HepG2 (cell line): ENCODE data around the gene ANXA3. TPM values are rescaled to one million over a fixed set of nuclear protein-coding genes. Genes with fewer than 3 reads are reported as not detected.

Source experiments
- BHLHE40 ChIP-seq: IDR thresholded peaks from 2 replicates; pipeline ENCODE4 v1.6.1; 2011; ENCODE audit warnings: low read length, improper control_type of control experiment
- CREM ChIP-seq, 2 experiments: sonication (generic) in 1 of 2; formaldehyde crosslinking in 1 of 2; IDR thresholded peaks; 2 replicates each; pipeline versions ENCODE4 v1.4.0 to v1.6.1; 2016 to 2020; ENCODE audit warnings: antibody characterized with exemption in 1 of 2, mild to moderate bottlenecking in 1 of 2, missing genetic modification reagents in 1 of 2
- FOXA1 ChIP-seq, 2 experiments: fragments of 450-650 bp in 1 of 2; sonication (generic) in 1 of 2; formaldehyde crosslinking in 1 of 2; IDR thresholded peaks; 2 replicates each; pipeline versions ENCODE4 v1.4.0 to v1.6.1; 2016 to 2020; ENCODE audit warnings: missing genetic modification reagents in 1 of 2
- HDAC2 ChIP-seq: sonication (generic); formaldehyde crosslinking; IDR thresholded peaks from 2 replicates; pipeline ENCODE4 v1.4.0; 2020; ENCODE audit warnings: missing genetic modification reagents
- HMG20B ChIP-seq: conservative IDR thresholded peaks from 2 replicates; pipeline ENCODE4 v1.6.1; 2016; ENCODE audit warnings: missing genetic modification reagents, missing compliant biosample characterization
- KAT7 ChIP-seq: IDR thresholded peaks from 2 replicates; pipeline ENCODE4 v1.6.1; 2018; ENCODE audit warnings: borderline replicate concordance, missing compliant biosample characterization
- MED1 ChIP-seq: sonication (generic); formaldehyde crosslinking; IDR thresholded peaks from 2 replicates; pipeline ENCODE4 v1.4.0; 2020; ENCODE audit warnings: missing genetic modification reagents
- MEF2D ChIP-seq: sonication (generic); formaldehyde crosslinking; IDR thresholded peaks from 2 replicates; pipeline ENCODE4 v1.5.1; 2020; ENCODE audit warnings: mild to moderate bottlenecking, missing genetic modification reagents
- MTA3 ChIP-seq: sonication (generic); formaldehyde crosslinking; IDR thresholded peaks from 2 replicates; pipeline ENCODE4 v1.4.0; 2020; ENCODE audit warnings: missing genetic modification reagents
- NCOR1 ChIP-seq: fragments of 200-600 bp; sonication (generic); IDR thresholded peaks from 2 replicates; pipeline ENCODE4 v1.7.0; 2017; ENCODE audit warnings: antibody characterized with exemption, low read length, borderline replicate concordance
- SALL1 ChIP-seq: sonication (generic); formaldehyde crosslinking; IDR thresholded peaks from 2 replicates; pipeline ENCODE4 v1.8.0; 2022; ENCODE audit warnings: mild to moderate bottlenecking, missing genetic modification reagents
- SAP130 ChIP-seq: IDR thresholded peaks from 2 replicates; pipeline ENCODE4 v1.6.1; 2016; ENCODE audit warnings: low read depth
- U2AF2 ChIP-seq: fragments of 200-400 bp; formaldehyde crosslinking; IDR thresholded peaks from 2 replicates; pipeline ENCODE4 v1.6.1; 2017; ENCODE audit warnings: low read depth, mild to moderate bottlenecking, low read length
- ZFP82 ChIP-seq: sonication (generic); formaldehyde crosslinking; IDR thresholded peaks from 2 replicates; pipeline ENCODE4 v1.5.1; 2020; ENCODE audit warnings: mild to moderate bottlenecking, missing genetic modification reagents, borderline replicate concordance
- ZKSCAN8 ChIP-seq: IDR thresholded peaks from 2 replicates; pipeline ENCODE4 v1.6.1; 2016; ENCODE audit warnings: borderline replicate concordance, missing genetic modification reagents, missing compliant biosample characterization
- ZNF33B ChIP-seq: sonication (generic); formaldehyde crosslinking; IDR thresholded peaks from 2 replicates; pipeline ENCODE4 v1.5.1; 2020; ENCODE audit warnings: mild to moderate bottlenecking, missing genetic modification reagents
- ZNF431 ChIP-seq: sonication (generic); formaldehyde crosslinking; IDR thresholded peaks from 2 replicates; pipeline ENCODE4 v1.9.0; 2022; ENCODE audit warnings: missing genetic modification reagents, low read depth, mild to moderate bottlenecking, borderline replicate concordance
- ZNF432 ChIP-seq: sonication (generic); formaldehyde crosslinking; IDR thresholded peaks from 2 replicates; pipeline ENCODE4 v1.5.0; 2020; ENCODE audit warnings: missing genetic modification reagents, mild to moderate bottlenecking, borderline replicate concordance
- ZNF547 ChIP-seq: sonication (generic); formaldehyde crosslinking; IDR thresholded peaks from 2 replicates; pipeline ENCODE4 v1.5.1; 2020; ENCODE audit warnings: mild to moderate bottlenecking, missing genetic modification reagents
- ZNF597 ChIP-seq: sonication (generic); formaldehyde crosslinking; IDR thresholded peaks from 2 replicates; pipeline ENCODE4 v1.5.0; 2020; ENCODE audit warnings: missing genetic modification reagents
- ZNF619 ChIP-seq: sonication (generic); formaldehyde crosslinking; IDR thresholded peaks from 2 replicates; pipeline ENCODE4 v1.4.0; 2020; ENCODE audit warnings: mild to moderate bottlenecking, missing genetic modification reagents
- polyA plus RNA-seq, 8 experiments: library from polyadenylated mRNA; depleted of rRNA in 3 of 8; stranded (reverse) in 7 of 8; unstranded in 1 of 8; fragments of >200 nt; fragmentation: Illumina TruSeq in 4 of 8; extraction: Trizol in 4 of 8; gene quantifications; 2 replicates each; pipeline versions ENCODE4 v1.2.1 to v1.2.3, GENCODE V29; 2011 to 2016; ENCODE audit warnings: low read depth in 4 of 8, missing spikeins in 1 of 8, mixed read lengths in 1 of 8; ENCODE audit not compliant: insufficient read depth in 1 of 8
- total RNA-seq, 5 experiments: library from RNA; depleted of rRNA; stranded (reverse); fragments of >200 nt; fragmentation: Illumina TruSeq; extraction: Trizol; gene quantifications; 2 replicates each; pipeline ENCODE4 v1.2.3, GENCODE V29; 2016; ENCODE audit warnings: low read depth in 1 of 5
- TF ChIP-seq, protein P1 (sequence below): sonication (generic); formaldehyde crosslinking; IDR thresholded peaks from 2 replicates; pipeline ENCODE4 v1.5.1; 2020; ENCODE audit warnings: mild to moderate bottlenecking, missing genetic modification reagents, moderate library complexity
- TF ChIP-seq, protein P2 (sequence below): IDR thresholded peaks from 2 replicates; pipeline ENCODE4 v1.6.1; 2016; ENCODE audit warnings: mild to moderate bottlenecking
- TF ChIP-seq, protein P3 (sequence below): sonication (generic); formaldehyde crosslinking; IDR thresholded peaks from 2 replicates; pipeline ENCODE4 v1.9.0; 2021; ENCODE audit warnings: missing genetic modification reagents, borderline replicate concordance

The ANXA3 gene
- total and polyA plus RNA-seq, 2 of the 13 experiments (the other 11 are each of a cell fraction or from before 2014, with no cell fraction given), result 6.5 to 6.9 TPM

GRCh38 chr4:78513411-78513975 is 38.1 kb upstream of the ANXA3 start (continued):
- TF ChIP-seq ZNF597 (CRISPR knock-in tag) (no peak), ZNF619 (CRISPR knock-in tag) (no peak), FOXA1 (IDR thresholded peaks at IDR 0.05) (no peak), FOXA1 (CRISPR knock-in tag; IDR thresholded peaks at IDR 0.05) (peak; percentile 44; the same call in 1 of the 2 replicates), ZKSCAN8 (CRISPR knock-in tag) (peak; percentile 61; the same call in 1 of the 2 replicates), U2AF2 (no peak), ZNF432 (CRISPR knock-in tag) (no peak), ZNF547 (no peak), HDAC2 (peak; percentile 58), SALL1 (peak; percentile 65), CREM (IDR thresholded peaks at IDR 0.05) (no peak), CREM (CRISPR knock-in tag; IDR thresholded peaks at IDR 0.05) (no peak), KAT7 (no peak), ZNF431 (CRISPR knock-in tag) (0 out of 2 replicates have a peak, but pooled peaks have one; percentile 59), HMG20B (no peak), ZFP82 (CRISPR knock-in tag) (no peak), ZNF33B (CRISPR knock-in tag) (no peak), MED1 (peak; percentile 61), MEF2D (CRISPR knock-in tag) (peak; percentile 51; the same call in 1 of the 2 replicates), BHLHE40 (no peak), NCOR1 (0 out of 2 replicates have a peak, but pooled peaks have one; percentile 6), MTA3 (CRISPR knock-in tag) (no peak), SAP130 (peak; percentile 65)
- TF ChIP-seq, protein P1, sequence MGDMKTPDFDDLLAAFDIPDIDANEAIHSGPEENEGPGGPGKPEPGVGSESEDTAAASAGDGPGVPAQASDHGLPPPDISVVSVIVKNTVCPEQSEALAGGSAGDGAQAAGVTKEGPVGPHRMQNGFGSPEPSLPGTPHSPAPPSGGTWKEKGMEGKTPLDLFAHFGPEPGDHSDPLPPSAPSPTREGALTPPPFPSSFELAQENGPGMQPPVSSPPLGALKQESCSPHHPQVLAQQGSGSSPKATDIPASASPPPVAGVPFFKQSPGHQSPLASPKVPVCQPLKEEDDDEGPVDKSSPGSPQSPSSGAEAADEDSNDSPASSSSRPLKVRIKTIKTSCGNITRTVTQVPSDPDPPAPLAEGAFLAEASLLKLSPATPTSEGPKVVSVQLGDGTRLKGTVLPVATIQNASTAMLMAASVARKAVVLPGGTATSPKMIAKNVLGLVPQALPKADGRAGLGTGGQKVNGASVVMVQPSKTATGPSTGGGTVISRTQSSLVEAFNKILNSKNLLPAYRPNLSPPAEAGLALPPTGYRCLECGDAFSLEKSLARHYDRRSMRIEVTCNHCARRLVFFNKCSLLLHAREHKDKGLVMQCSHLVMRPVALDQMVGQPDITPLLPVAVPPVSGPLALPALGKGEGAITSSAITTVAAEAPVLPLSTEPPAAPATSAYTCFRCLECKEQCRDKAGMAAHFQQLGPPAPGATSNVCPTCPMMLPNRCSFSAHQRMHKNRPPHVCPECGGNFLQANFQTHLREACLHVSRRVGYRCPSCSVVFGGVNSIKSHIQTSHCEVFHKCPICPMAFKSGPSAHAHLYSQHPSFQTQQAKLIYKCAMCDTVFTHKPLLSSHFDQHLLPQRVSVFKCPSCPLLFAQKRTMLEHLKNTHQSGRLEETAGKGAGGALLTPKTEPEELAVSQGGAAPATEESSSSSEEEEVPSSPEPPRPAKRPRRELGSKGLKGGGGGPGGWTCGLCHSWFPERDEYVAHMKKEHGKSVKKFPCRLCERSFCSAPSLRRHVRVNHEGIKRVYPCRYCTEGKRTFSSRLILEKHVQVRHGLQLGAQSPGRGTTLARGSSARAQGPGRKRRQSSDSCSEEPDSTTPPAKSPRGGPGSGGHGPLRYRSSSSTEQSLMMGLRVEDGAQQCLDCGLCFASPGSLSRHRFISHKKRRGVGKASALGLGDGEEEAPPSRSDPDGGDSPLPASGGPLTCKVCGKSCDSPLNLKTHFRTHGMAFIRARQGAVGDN, result no peak
- TF ChIP-seq, protein P2, sequence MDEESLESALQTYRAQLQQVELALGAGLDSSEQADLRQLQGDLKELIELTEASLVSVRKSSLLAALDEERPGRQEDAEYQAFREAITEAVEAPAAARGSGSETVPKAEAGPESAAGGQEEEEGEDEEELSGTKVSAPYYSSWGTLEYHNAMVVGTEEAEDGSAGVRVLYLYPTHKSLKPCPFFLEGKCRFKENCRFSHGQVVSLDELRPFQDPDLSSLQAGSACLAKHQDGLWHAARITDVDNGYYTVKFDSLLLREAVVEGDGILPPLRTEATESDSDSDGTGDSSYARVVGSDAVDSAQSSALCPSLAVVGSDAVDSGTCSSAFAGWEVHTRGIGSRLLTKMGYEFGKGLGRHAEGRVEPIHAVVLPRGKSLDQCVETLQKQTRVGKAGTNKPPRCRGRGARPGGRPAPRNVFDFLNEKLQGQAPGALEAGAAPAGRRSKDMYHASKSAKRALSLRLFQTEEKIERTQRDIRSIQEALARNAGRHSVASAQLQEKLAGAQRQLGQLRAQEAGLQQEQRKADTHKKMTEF (CRISPR knock-in tag), result peak; percentile 62; the same call in 1 of the 2 replicates
- TF ChIP-seq, protein P3, sequence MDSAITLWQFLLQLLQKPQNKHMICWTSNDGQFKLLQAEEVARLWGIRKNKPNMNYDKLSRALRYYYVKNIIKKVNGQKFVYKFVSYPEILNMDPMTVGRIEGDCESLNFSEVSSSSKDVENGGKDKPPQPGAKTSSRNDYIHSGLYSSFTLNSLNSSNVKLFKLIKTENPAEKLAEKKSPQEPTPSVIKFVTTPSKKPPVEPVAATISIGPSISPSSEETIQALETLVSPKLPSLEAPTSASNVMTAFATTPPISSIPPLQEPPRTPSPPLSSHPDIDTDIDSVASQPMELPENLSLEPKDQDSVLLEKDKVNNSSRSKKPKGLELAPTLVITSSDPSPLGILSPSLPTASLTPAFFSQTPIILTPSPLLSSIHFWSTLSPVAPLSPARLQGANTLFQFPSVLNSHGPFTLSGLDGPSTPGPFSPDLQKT, result no peak
